HG02571 (cell line): ENCODE results near the gene HCRT.
"Not testable (repeated sequence)": the region's sequence is repeated elsewhere in the genome, so short reads cannot be mapped to it uniquely, and the experiment has no call there.

ENCODE experiments used
- ATAC-seq: cut with Tn5 transposase; IDR thresholded peaks from one replicate; pipeline ENCODE4 v1.9.1; 2021; ENCODE audit warnings: mild to moderate bottlenecking, moderate library complexity; ENCODE audit not compliant: unreplicated experiment

Gene HCRT

GRCh38 chr17:42142371-42142896, 42.8 kb downstream of the HCRT start:
- no peak for ATAC-seq

DNA sequence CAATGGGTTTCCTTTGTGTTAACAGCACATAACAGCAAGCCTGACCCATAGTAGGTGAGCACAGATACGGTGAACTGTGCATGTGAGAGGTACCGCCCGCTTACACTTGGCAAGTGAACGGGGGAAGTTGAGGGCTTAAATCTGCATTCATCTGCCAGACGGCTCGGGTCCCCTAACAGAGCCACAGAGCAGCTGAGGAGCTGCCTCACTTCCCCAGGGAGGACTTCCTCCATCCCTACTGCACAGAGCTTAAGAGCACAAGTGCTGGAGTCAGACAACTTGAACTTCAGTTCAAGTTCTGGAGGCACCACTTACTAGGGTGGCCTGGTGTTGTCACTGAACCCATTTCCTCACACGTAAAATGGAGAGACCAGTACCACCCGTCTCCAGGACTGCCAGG, 43.9 kb downstream of the HCRT start:
- ATAC-seq = no peak

- ATAC-seq = not testable (repeated sequence)
Measured at GRCh38 chr17:42140690-42141089, 44.6 kb downstream of the HCRT start.

DNA sequence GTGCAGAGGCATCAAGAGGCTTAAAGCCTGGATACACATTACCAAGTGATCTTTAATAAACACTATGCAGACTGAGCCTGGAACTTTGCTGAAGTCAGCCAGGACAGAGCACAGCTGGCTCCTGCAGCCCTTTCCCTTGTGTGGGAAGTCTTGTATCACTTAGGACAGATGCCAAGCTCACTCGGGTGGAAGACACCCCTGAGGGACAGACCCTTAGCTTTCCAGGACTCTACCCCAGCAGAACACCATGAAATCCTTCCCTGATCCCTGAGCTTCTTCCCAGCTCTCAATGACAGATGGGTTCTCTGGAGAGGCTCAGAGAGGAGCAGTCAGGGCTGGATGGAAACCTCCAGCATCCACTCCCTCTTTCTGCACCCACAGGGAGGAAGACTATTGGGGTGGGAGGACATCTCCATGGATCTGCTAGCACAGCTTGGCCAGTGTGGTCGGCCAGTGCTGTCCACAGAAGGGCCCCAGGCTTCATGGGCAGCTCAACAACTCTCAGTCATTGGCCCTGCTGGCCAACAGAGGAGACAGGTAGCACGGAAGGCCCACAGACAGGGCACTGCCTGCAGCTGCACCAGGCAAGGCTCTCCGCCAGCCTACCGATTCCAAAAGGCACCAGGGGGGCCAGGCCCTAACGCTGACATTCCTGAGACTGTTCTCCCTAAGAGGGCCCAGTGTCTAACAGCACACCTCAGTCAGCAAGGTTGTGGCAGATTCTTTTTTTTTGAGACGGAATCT, 46.3 kb downstream of the HCRT start:
- no peak for ATAC-seq

DNA sequence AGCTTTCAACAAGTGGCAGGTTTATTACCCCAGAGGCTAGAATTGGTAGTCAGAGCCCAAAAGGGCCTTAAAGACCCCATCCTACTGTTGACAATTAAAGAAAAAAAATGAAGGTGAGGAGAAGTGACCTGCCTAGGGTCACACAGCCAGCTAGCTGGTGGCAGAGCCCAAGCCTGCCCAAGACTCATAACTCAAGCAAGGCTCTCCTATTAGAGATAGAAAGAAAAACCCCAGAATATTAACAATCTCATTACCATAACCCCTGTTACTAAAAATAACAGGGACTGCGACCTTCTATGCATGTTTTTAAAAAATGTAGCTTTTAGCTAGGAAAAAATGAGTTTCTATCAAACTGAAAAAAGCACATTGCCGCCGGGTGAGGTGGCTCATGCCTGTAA, 48.6 kb downstream of the HCRT start:
- ATAC-seq = no peak

DNA sequence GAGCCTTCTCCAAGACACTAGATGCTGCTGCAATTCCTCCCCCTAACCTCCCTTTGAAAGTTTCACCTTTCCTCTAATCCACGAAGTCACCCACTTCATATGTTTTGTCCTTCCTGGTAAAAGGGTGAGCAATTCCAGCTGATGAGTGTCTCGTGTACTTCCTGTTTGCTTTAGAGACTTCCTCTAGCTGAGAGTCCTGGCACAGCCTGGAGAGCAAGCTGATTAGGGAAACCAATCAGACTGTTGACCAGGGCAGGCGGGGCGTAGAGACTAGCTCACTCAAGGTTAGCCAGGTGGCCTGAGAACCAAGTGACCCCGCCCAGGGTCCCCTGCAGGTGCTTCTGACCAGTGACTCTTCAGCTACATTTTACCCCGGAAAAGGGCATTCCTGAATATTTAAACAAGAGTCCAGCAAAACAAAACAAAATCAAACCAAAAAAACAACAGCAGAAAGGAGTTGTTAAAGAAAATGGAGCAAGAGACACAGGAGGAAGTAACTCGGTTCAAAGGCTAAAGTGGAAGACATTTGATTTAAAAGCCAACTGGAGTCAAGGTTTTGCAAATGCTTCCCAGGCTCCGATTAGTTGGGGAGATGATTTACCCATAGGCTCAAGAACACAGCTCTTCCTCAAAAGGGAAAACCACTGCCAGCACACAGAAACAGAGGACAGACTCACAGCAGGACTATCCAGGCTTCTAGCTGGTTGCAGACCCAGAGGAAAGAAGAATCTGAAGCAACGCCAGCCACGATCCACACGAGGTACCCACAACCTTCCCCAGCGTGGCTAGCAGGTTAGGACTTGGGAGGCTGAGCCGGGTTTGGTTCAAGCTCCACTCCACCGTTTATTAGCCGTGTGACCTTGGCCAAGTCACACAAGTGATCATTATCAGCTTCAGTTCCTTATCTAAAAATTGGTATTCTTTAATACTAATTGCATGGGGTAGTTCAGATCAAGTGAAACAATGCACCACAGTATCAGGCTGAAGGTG, 49.3 kb downstream of the HCRT start:
- ATAC-seq = no peak

GRCh38 chr17:42135151-42135550, 50.1 kb downstream of the HCRT start:
- ATAC-seq = no peak
